ENCODE data around the gene HMCN1.

- TF ChIP-seq TAF1 (IDR thresholded peaks at IDR 0.05; ENCODE audit: borderline replicate concordance, insufficient read depth, low read length) (no peak), POLR2AphosphoS5 (IDR thresholded peaks at IDR 0.05; ENCODE audit: low read depth, low read length) (no peak)
These were observed 924 bp downstream of the HMCN1 start for GRCh38 chr1:185734929-185735700.
